ENCODE measurements around the gene TIMM13.

- TF ChIP-seq EP300 (IDR thresholded peaks at IDR 0.05; ENCODE audit: borderline replicate concordance) (no peak), REST (IDR thresholded peaks at IDR 0.05; ENCODE audit: low read depth) (no peak), YY1 (IDR thresholded peaks at IDR 0.05; ENCODE audit: low read depth) (no peak)
Observed at GRCh38 chr19:2433854-2434253, 6.5 kb upstream of the TIMM13 start.
